ENCODE results near the gene BDNF. TPM values are rescaled to one million over a fixed set of nuclear protein-coding genes. Genes with fewer than 3 reads are reported as not detected.

The BDNF gene
- total and polyA plus RNA-seq, 8 donors = 0.04 to 0.15 (median 0.09) TPM

DNA sequence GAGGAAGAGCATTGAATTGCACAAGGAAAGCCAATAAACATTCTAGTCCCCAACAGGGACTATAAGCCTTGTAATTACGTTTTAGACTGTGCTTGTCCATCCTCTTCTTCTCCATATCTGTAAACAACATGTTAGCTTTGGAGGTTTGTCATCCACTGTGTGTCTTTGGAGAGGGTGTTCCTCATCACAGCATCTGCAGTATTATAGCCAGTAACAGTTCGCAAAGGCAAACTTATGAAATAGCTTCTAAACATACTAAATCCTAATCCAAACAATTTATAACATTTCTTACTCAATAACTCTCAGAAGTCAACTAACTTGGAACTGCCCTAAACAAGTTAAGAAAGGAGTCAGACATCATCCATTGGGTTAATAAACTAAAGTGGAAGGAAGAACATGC lies 10.3 kb upstream of the BDNF start:
- no peak for FAIRE-seq
- 25 to 49% methylated on average over 2 of the region's 2 CpGs for WGBS, 2 donors
- Histone ChIP-seq H3K4me3 (no peak overlapping the region), H3K27me3 (peaks cover 0 to 8% (median 1%) of the 10 kb centered on the region in 4 donors), H3K36me3 (no peaks in the 10 kb centered on the region), H3K9me3 (no peaks in the 10 kb centered on the region), H3K4me1 (no peaks in the 10 kb centered on the region), H3K27ac (no peak overlapping the region)
- ATAC-seq = no peak
- intact Hi-C loops (cut with DNase I) = no loop called here
- TF ChIP-seq, protein P1, sequence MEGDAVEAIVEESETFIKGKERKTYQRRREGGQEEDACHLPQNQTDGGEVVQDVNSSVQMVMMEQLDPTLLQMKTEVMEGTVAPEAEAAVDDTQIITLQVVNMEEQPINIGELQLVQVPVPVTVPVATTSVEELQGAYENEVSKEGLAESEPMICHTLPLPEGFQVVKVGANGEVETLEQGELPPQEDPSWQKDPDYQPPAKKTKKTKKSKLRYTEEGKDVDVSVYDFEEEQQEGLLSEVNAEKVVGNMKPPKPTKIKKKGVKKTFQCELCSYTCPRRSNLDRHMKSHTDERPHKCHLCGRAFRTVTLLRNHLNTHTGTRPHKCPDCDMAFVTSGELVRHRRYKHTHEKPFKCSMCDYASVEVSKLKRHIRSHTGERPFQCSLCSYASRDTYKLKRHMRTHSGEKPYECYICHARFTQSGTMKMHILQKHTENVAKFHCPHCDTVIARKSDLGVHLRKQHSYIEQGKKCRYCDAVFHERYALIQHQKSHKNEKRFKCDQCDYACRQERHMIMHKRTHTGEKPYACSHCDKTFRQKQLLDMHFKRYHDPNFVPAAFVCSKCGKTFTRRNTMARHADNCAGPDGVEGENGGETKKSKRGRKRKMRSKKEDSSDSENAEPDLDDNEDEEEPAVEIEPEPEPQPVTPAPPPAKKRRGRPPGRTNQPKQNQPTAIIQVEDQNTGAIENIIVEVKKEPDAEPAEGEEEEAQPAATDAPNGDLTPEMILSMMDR (IDR thresholded peaks at IDR 0.05) = no peak
- DNase-seq = no peak

DNA sequence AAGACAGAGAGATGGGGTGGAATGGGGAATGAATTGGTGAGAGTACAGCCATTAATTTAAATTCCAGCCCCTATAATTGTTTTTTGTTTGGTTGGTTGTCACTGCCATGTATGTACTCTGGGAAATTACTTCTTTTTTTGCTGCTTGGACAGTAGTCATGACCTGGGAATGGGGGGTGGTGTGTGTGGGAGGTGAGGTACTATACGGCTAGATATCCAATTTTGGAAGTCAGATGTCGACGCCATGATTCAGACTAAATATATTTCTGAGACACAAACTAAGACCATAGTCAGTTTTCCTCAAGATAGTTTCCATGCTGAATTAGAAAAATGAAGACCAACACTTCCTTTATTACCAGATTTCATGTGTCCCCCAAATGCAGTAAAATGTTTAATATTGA lies 7.4 kb upstream of the BDNF start:
- H3K4me1 ChIP-seq = no peaks in the 10 kb centered on the region
- H3K27ac ChIP-seq = no peak overlapping the region
- H3K9me3 ChIP-seq = no peaks in the 10 kb centered on the region
- TF ChIP-seq, protein P1 (IDR thresholded peaks at IDR 0.05) = no peak
- 85 to 88% methylated on average over 3 of the region's 3 CpGs for WGBS, 2 donors
- no peak for FAIRE-seq
- H3K36me3 ChIP-seq = no peaks in the 10 kb centered on the region
- DNase-seq = no peak
- ATAC-seq = no peak
- intact Hi-C loops (cut with DNase I) = loop anchor here in 1 of 3 donors (10.0 kb wide), 1 partner anchor 817 kb away; no protein-coding TSS in a partner anchor
- H3K27me3 ChIP-seq = peaks cover 0 to 4% (median 1%) of the 10 kb centered on the region in 4 donors
- no peak overlapping the region for H3K4me3 ChIP-seq

DNA sequence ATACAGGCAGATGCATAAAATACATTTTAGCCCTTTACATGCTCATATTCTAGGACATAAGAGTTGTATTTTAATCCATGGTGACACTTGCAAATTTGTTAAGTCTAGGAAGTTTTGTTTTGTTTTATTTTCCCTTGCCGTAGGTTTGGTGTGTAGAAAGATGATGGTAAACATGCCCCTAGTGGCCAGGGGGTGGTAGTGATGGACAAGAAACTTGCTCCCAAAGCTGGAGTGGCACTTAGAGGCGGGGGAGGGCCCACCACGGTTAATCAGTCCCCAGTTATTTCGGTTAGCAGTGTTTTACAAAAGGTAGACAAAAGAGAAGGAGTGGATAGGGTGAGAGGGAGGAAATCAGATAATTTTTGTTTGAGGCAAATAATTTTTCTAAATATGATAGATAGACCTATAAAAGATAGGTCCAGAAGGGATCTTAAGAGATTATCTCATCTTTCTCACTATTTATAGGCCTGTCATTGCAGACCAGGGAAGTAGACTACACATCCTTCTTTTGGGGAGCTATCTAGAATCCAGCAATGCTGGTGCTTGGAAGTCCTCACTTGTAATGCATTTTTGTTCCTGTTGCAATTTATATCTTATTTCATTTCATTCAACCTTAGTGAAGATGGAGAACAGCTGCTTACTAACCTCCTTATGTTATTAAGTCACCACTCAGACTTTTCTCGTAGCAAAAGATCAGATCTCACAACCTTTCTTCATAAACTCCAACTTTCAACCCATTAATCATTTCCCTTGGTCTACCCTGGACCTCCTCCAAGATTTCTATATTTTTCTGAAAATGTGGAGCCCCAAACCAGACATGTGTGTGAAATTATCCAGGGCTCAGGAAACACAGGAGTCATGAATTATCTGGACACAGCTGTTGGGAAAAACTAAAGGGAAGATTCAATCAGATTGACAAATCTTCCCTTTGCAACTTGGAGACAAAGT lies 5.9 kb upstream of the BDNF start:
- Histone ChIP-seq H3K36me3 (no peaks in the 10 kb centered on the region), H3K27me3 (peaks cover 0 to 15% (median 1%) of the 10 kb centered on the region in 4 donors), H3K9me3 (no peaks in the 10 kb centered on the region), H3K4me1 (peaks cover 0 to 4% (median 0%) of the 10 kb centered on the region in 3 donors), H3K27ac (no peak overlapping the region), H3K4me3 (no peak overlapping the region)
- FAIRE-seq = no peak
- intact Hi-C loops (cut with DNase I) = loop anchor here in 1 of 3 donors (10.0 kb wide), 1 partner anchor 819 kb away; no protein-coding TSS in a partner anchor
- WGBS, 2 donors = 14 to 16% methylated on average over 5 of the region's 5 CpGs
- ATAC-seq = peak in 3 of 4 donors; percentile 50 to 75 (median 60)
- TF ChIP-seq, protein P1 (IDR thresholded peaks at IDR 0.05) = peak; percentile 30 to 63 (median 52)
- no peak for DNase-seq

DNA sequence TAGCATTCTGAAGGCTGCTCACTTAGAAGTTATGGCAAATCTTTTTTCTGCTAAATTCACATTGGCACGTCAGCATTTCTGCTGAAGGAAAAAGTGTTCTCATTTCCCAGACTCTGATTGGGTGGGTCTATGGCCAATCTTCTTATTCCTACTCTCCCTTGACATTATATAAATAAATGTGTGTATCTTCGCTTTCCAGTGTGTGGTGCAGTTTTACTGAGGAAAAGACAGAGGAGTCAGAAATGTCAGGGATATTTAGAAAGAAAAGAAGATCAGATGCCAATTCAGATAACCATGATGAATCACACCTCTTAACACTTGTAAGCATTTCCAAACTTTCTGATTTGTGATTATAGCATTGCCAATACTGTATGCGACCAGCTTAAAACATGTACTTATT lies 3.2 kb upstream of the BDNF start:
- Histone ChIP-seq H3K27me3 (peaks cover 0 to 25% (median under 1%) of the 10 kb centered on the region in 4 donors), H3K9me3 (no peaks in the 10 kb centered on the region), H3K36me3 (no peaks in the 10 kb centered on the region), H3K4me3 (no peak overlapping the region), H3K4me1 (peaks cover 4 to 15% (median 13%) of the 10 kb centered on the region in 3 donors), H3K27ac (no peak overlapping the region)
- DNase-seq (no peak), ATAC-seq (no peak), FAIRE-seq (no peak)
- WGBS, 2 donors = 47 to 49% methylated on average over 3 of the region's 3 CpGs
- intact Hi-C loops (cut with DNase I) = loop anchor here in 1 of 3 donors (5.0 to 10.0 kb wide), 2 partner anchors 821 to 1629 kb away; no protein-coding TSS in a partner anchor
- TF ChIP-seq, protein P1 (IDR thresholded peaks at IDR 0.05) = no peak

All from pancreas (tissue), 10 donors.